ENCODE measurements around the gene ZNF263. TPM values are rescaled to one million over a fixed set of nuclear protein-coding genes. Genes with fewer than 3 reads are reported as not detected.

Gene ZNF263
- total and polyA plus RNA-seq, 8 donors = 18.5 to 54.0 (median 49.6) TPM

DNA sequence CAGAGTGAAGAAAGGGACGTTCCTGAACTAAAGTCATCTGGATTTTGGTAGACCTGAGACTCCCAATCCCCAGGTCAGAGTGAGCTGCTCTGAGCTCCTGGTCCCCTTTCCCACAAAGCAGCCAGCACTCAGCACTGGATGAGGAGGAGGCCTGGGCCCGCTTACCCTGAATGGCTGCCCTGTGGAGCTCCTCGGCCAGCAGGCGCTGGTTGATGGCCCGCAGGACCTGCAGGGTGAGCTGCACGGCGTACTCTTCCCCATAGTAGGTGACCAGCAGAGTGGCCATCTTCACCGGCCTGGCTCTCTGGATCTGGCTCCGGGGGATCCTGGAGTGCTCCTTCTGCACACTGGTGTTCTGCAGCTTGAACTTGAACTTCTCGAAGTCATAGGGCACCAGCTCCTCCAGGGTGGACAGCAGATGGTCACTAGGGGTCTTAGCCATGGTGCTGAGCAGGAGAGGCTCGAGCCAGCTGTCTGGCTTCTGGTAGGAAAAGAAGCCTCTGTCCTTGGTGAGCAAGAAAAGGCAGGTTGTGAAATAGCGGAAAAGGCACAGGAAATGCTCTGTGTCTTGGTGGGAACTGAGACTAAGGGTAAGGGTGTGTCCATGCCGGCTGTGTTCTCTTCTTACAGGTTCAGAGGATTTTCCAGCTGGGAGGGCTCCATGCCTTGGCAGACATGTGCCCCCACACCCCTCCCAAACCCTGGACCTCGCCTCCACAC is 27.0 kb upstream of the ZNF263 start, which contains the start of gene MEFV:
Gene MEFV, minus strand, starts transcription at position 488 of the 720 bp plus-strand sequence. Its CDS starts 46 bp downstream, at position 442.
- intact Hi-C loops (cut with DNase I) = no loop called here
- peaks cover 0 to 11% of the 10 kb centered on the region in 2 donors for H3K27me3 ChIP-seq
- H3K27ac ChIP-seq = peak within 1 kb of the TSS in 1 of 2 donors; percentile 90
- H3K4me3 ChIP-seq = peak within 1 kb of the TSS in 1 of 2 donors; percentile 54
- DNase-seq = no peak
- H3K4me1 ChIP-seq = peaks cover 0 to 72% of the 10 kb centered on the region in 2 donors
- peaks cover 0 to 17% of the 10 kb centered on the region in 2 donors for H3K36me3 ChIP-seq
- no peaks in the 10 kb centered on the region for H3K9me3 ChIP-seq
- TF ChIP-seq, protein P1, sequence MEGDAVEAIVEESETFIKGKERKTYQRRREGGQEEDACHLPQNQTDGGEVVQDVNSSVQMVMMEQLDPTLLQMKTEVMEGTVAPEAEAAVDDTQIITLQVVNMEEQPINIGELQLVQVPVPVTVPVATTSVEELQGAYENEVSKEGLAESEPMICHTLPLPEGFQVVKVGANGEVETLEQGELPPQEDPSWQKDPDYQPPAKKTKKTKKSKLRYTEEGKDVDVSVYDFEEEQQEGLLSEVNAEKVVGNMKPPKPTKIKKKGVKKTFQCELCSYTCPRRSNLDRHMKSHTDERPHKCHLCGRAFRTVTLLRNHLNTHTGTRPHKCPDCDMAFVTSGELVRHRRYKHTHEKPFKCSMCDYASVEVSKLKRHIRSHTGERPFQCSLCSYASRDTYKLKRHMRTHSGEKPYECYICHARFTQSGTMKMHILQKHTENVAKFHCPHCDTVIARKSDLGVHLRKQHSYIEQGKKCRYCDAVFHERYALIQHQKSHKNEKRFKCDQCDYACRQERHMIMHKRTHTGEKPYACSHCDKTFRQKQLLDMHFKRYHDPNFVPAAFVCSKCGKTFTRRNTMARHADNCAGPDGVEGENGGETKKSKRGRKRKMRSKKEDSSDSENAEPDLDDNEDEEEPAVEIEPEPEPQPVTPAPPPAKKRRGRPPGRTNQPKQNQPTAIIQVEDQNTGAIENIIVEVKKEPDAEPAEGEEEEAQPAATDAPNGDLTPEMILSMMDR (IDR thresholded peaks at IDR 0.05) = no peak
- peak; percentile 55 for ATAC-seq

DNA sequence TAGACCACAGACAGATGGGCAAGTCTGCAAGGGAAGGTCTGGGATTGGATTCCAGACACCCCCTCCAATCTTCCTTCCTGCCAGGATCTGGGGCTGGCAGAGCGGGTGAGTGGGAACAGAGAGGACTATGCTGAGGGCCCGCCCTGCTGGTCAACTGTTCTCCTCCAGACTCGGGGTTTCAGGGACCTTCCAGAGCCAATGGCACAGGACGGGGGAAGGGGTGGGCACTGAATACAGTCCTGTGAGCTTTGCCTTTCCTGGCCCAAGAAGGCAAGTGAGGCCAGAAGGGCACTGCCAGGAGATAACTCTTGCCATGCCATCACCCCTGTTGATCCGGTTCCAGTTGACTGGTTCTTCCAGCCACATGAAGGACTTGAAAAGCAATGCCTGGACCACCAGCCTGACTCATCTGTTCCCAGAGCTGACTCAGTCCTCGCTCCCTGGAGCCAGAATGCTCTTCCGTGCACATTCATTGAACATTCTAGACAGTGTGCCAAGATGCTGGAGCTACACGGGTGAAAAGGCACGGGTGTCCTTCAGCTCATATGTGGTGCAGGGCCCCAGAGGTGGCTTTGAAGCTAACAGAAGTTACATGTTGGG is 26.3 kb upstream of the ZNF263 start:
- Histone ChIP-seq H3K9me3 (no peaks in the 10 kb centered on the region), H3K4me3 (peak overlapping the region in 1 of 2 donors; percentile 54), H3K4me1 (peaks cover 0 to 74% of the 10 kb centered on the region in 2 donors), H3K36me3 (peaks cover 0 to 12% of the 10 kb centered on the region in 2 donors), H3K27ac (peak overlapping the region in 1 of 2 donors; percentile 90), H3K27me3 (peaks cover 0 to 11% of the 10 kb centered on the region in 2 donors)
- TF ChIP-seq, protein P1 (IDR thresholded peaks at IDR 0.05) = no peak
- DNase-seq = no peak
- intact Hi-C loops (cut with DNase I) = no loop called here
- no peak for ATAC-seq

DNA sequence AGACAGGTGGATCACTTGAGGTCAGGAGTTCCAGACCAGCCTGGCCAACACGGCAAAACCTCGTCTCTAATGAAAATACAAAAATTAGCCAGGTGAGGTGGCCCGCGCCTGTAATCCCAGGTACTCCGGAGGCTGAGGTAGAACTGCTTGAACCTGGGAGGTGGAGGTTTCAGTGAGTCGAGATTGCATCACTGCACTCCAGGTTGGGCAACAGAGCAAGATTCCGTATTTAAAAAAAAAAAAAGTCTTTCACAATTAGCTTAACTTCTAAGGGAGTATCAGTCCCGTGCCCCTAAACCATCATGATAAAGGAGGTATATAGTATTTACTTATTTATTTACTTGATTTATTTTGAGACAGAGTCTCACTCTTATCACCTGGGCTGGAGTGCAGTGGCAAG is 23.5 kb upstream of the ZNF263 start:
- no peaks in the 10 kb centered on the region for H3K36me3 ChIP-seq
- H3K27ac ChIP-seq = peak overlapping the region; percentile 44 to 90
- ATAC-seq (no peak), DNase-seq (no peak)
- no peak overlapping the region for H3K4me3 ChIP-seq
- TF ChIP-seq, protein P1 (IDR thresholded peaks at IDR 0.05) = no peak
- H3K9me3 ChIP-seq = no peaks in the 10 kb centered on the region
- peaks cover 0 to 4% of the 10 kb centered on the region in 2 donors for H3K27me3 ChIP-seq
- intact Hi-C loops (cut with DNase I) = no loop called here
- peaks cover 0 to 64% of the 10 kb centered on the region in 2 donors for H3K4me1 ChIP-seq

DNA sequence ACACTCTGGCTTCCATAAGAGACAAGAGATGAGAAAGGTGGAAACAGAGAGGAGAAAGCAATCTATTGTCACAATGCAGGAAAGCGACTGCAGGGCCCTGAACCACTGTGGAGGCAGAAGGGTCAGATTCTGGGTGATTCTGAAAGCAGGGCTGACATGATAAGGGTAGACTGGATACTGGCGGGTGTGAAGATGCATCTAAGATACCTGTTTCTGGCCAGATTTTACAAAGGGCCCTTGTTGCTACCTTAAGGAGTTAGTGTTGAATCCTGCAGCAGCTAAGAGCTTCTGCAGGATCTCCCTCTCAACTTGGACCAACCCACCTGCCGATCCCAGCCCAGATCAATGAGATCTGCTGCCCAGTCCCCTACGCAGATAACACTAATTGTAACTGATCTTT is 20.8 kb upstream of the ZNF263 start:
- Histone ChIP-seq H3K4me1 (peaks cover 0 to 73% of the 10 kb centered on the region in 2 donors), H3K9me3 (no peaks in the 10 kb centered on the region), H3K4me3 (no peak overlapping the region), H3K27me3 (no peaks in the 10 kb centered on the region), H3K27ac (peak overlapping the region in 1 of 2 donors; percentile 99), H3K36me3 (peaks cover 0 to 5% of the 10 kb centered on the region in 2 donors)
- no peak for DNase-seq
- no peak for ATAC-seq
- intact Hi-C loops (cut with DNase I) = no loop called here
- TF ChIP-seq, protein P1 (IDR thresholded peaks at IDR 0.05) = no peak
